Activated CD4-positive, alpha-beta memory T cell treated with anti-CD3 and anti-CD28 coated beads for 36 hours (primary cell): Measurements from ENCODE around the gene ARHGAP15. TPM values are rescaled to one million over a fixed set of nuclear protein-coding genes. Genes with fewer than 3 reads are reported as not detected.

Experiments
- CTCF ChIA-PET: fragments of 350-600 bp; sonication (Branson Sonifier 250); formaldehyde crosslinking; loops from one replicate; lab custom pipeline; 2021; ENCODE audit warnings: antibody characterized with exemption, inconsistent platforms; lab: Charles Lee
- POLR2A ChIA-PET: fragments of 350-600 bp; sonication (Branson Sonifier 250); formaldehyde crosslinking; loops from one replicate; lab custom pipeline; 2021; ENCODE audit warnings: antibody characterized with exemption; lab: Charles Lee
- DNase-seq: peaks from one replicate; pipeline ENCODE4 v3.0.0-alpha.2; 2020
- H3K27ac Mint-ChIP-seq: one replicate; pipeline ENCODE4 v1.8.0; 2021; ENCODE audit warnings: mixed read lengths
- H3K27me3 Mint-ChIP-seq: one replicate; pipeline ENCODE4 v1.8.0; 2021; ENCODE audit warnings: mixed read lengths
- H3K36me3 Mint-ChIP-seq: one replicate; pipeline ENCODE4 v1.8.0; 2021; ENCODE audit warnings: mixed read lengths
- H3K4me1 Mint-ChIP-seq: one replicate; pipeline ENCODE4 v1.8.0; 2021; ENCODE audit warnings: low read depth, mixed read lengths
- H3K4me3 Mint-ChIP-seq: one replicate; pipeline ENCODE4 v1.8.0; 2021; ENCODE audit warnings: mild to moderate bottlenecking, mixed read lengths
- H3K9me3 Mint-ChIP-seq: one replicate; pipeline ENCODE4 v1.8.0; 2021; ENCODE audit warnings: mixed read lengths
- intact Hi-C: fragments of 100-400 bp; cut with micrococcal nuclease; formaldehyde crosslinking; loops from one replicate; pipeline ENCODE4 v1.15.1; 2023
- total RNA-seq, 2 experiments: library from RNA; stranded (reverse); gene quantifications; one replicate each; pipeline ENCODE4 v1.2.3, GENCODE V29; 2021

Gene ARHGAP15
- total RNA-seq, 2 experiments from 2014 or later: 70.2 to 71.2 TPM

DNA sequence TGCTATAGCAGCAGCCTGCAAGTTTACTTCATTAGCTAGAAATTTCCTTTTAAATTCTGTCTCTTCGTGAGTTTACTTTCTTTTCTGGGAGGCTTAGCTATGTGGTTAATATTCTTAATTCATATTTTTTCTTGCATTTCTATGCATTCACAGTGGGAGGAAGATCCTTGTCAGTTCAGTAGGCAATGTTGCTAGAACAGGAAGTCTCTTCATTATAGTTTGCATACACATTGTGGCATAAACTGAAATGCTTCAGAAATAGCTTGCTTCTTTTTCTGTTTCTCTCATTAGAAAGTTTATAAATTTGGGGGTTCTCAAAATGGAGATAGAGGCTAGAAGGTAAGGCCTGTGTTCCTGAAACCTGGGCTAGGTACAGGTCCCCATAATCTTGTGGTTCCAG is 8.1 kb upstream of the ARHGAP15 start:
- intact Hi-C loops: loop anchor here (10.0 kb wide), 2 partner anchors 1064 to 1394 kb away; no protein-coding TSS in a partner anchor
- no peak for DNase-seq
- ChIA-PET POLR2A (interaction anchor here (1.1 kb wide), 1 partner anchor 132 kb away, joined by 3 read pairs; no protein-coding TSS in a partner anchor), CTCF (interaction anchor here (0.9 to 1.4 kb wide), 2 partner anchors 9 to 40 kb away, joined by 3 read pairs; no protein-coding TSS in a partner anchor)
- Mint-ChIP-seq H3K9me3 (no peaks in the 10 kb centered on the region), H3K27me3 (no peaks in the 10 kb centered on the region), H3K4me3 (peak overlapping the region; percentile 22), H3K27ac (no peak overlapping the region), H3K36me3 (peaks cover 4% of the 10 kb centered on the region), H3K4me1 (peaks cover 21% of the 10 kb centered on the region)

DNA sequence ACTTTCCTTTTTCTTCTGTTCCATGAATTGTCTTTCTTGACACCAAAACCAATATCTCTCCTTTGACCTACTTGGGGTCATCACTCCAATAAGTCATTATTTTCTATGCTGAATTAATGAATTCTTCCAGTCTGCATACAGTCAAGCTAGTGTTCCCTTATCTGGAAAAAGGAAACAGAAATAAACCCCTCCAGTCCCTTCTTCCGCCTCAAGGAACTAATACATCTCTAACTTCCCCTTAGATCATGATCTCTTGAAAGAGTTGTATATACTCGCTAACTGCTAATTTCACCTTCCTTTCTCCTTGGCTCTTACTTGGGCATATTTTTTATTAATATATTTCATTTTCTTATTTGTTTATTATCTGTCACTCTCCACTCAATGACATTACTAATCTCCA is 7.3 kb upstream of the ARHGAP15 start:
- Mint-ChIP-seq H3K27me3 (no peaks in the 10 kb centered on the region), H3K9me3 (no peaks in the 10 kb centered on the region), H3K4me1 (peaks cover 18% of the 10 kb centered on the region), H3K27ac (no peak overlapping the region), H3K36me3 (peaks cover 4% of the 10 kb centered on the region), H3K4me3 (no peak overlapping the region)
- DNase-seq: no peak
- ChIA-PET CTCF (interaction anchor here (0.9 to 4.9 kb wide), 2 partner anchors 10 kb away, joined by 3 to 43 read pairs; no protein-coding TSS in a partner anchor), POLR2A (no interaction called here)
- intact Hi-C loops: loop anchor here (10.0 kb wide), 2 partner anchors 1063 to 1393 kb away; no protein-coding TSS in a partner anchor

- ChIA-PET CTCF (interaction anchor here (1.8 to 4.9 kb wide), 3 partner anchors 12 to 135 kb away, joined by 4 to 43 read pairs (median 9); no protein-coding TSS in a partner anchor), POLR2A (no interaction called here)
- intact Hi-C loops: loop anchor here (10.0 kb wide), 2 partner anchors 1061 to 1391 kb away; no protein-coding TSS in a partner anchor
- no peak overlapping the region for H3K27ac Mint-ChIP-seq
- no peak for DNase-seq
- no peaks in the 10 kb centered on the region for H3K27me3 Mint-ChIP-seq
- H3K4me1 Mint-ChIP-seq: peaks cover 16% of the 10 kb centered on the region
- no peaks in the 10 kb centered on the region for H3K36me3 Mint-ChIP-seq
- H3K4me3 Mint-ChIP-seq: no peak overlapping the region
- H3K9me3 Mint-ChIP-seq: no peaks in the 10 kb centered on the region
Measured at GRCh38 chr2:143123911-143124310, 5.3 kb upstream of the ARHGAP15 start.

DNA sequence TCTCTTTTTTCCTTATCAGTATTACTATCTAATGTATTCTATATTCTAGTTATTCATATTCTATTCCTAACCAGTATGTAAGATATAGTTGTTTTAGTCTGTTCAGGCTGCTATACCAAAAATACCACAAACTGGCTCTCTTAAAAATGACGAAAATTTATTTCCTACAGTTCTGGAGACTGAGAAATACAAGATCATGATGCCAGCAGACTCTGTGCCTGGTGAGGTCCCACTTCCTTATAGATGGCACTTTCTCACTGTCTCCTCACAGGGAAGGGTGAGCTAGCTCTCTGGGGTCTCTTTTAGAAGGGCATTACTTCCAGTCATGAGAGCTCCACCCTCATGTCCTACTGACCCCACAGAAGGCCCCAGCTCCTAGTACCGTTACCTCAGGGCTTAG is 4.8 kb upstream of the ARHGAP15 start:
- no peak for DNase-seq
- intact Hi-C loops: loop anchor here (10.0 kb wide), 2 partner anchors 1060 to 1390 kb away; no protein-coding TSS in a partner anchor
- no peaks in the 10 kb centered on the region for H3K36me3 Mint-ChIP-seq
- CTCF ChIA-PET: interaction anchor here (0.8 to 4.9 kb wide), 4 partner anchors 12 to 135 kb away, joined by 4 to 43 read pairs (median 6); no protein-coding TSS in a partner anchor
- no peak overlapping the region for H3K4me3 Mint-ChIP-seq
- no peak overlapping the region for H3K27ac Mint-ChIP-seq
- POLR2A ChIA-PET: no interaction called here
- H3K4me1 Mint-ChIP-seq: peaks cover 11% of the 10 kb centered on the region
- no peaks in the 10 kb centered on the region for H3K27me3 Mint-ChIP-seq
- H3K9me3 Mint-ChIP-seq: no peaks in the 10 kb centered on the region

DNA sequence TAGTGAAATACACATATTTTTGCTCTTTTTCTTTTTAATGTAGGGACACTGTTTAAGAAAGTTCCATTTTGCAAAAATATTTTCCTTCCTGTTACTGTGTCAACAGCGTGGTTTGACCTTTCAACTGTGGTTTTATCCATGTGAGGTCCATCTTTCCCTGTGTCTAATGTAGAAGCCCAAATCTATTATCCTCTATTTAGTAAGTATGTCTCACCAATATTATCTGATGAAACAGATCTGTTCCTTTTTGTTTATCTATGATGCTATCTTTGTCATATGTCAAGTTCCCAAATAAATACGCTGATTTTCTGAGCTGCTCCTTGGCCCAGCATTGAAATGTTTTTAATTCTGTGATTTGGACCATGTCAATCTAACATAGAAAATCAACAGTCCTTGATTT is 3.5 kb upstream of the ARHGAP15 start:
- no peaks in the 10 kb centered on the region for H3K27me3 Mint-ChIP-seq
- H3K36me3 Mint-ChIP-seq: peaks cover 4% of the 10 kb centered on the region
- peak overlapping the region; percentile 84 for H3K27ac Mint-ChIP-seq
- H3K4me3 Mint-ChIP-seq: peak overlapping the region; percentile 46
- no peak for DNase-seq
- intact Hi-C loops: loop anchor here (5.0 to 10.0 kb wide), 3 partner anchors 1059 to 1389 kb away; a partner anchor contains a TSS
- H3K4me1 Mint-ChIP-seq: peaks cover 11% of the 10 kb centered on the region
- no peaks in the 10 kb centered on the region for H3K9me3 Mint-ChIP-seq
- ChIA-PET CTCF (interaction anchor here (0.6 to 4.9 kb wide), 5 partner anchors 12 to 133 kb away, joined by 3 to 43 read pairs (median 3); no protein-coding TSS in a partner anchor), POLR2A (interaction anchor here (1.0 to 1.3 kb wide), 2 partner anchors 14 to 28 kb away, joined by 3 to 4 read pairs; no protein-coding TSS in a partner anchor)

DNA sequence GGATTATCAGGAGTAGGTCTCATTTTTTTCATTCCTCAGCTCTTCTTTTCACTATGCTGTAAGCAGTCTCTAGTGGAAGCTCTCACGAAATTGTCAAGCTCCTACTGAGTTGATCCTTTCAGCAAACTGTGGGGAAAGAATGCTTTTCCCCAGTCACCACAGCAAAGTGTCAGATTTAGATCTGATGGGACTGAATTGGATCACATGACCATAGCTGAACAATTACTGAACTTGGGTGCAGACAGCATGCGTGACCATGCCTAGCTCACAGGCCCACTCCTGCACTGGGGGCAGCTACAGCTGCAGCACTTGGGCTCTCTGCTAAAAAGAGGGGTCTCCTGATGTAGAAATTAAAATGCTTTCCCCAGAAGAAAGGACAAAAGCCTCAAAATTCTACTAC is 3.1 kb downstream of the ARHGAP15 start:
- Mint-ChIP-seq H3K9me3 (peaks cover 2% of the 10 kb centered on the region), H3K27me3 (no peaks in the 10 kb centered on the region), H3K27ac (peak overlapping the region; percentile 79), H3K4me1 (peaks cover 55% of the 10 kb centered on the region), H3K36me3 (peaks cover 13% of the 10 kb centered on the region), H3K4me3 (peak overlapping the region; percentile 73)
- peak; percentile 54 for DNase-seq
- ChIA-PET CTCF (interaction anchor here (0.9 to 3.0 kb wide), 7 partner anchors 10 to 132 kb away, joined by 3 to 28 read pairs (median 6); no protein-coding TSS in a partner anchor), POLR2A (interaction anchor here (2.2 to 3.6 kb wide), 2 partner anchors 8 to 126 kb away, joined by 10 to 22 read pairs; no protein-coding TSS in a partner anchor)
- intact Hi-C loops: no loop called here

DNA sequence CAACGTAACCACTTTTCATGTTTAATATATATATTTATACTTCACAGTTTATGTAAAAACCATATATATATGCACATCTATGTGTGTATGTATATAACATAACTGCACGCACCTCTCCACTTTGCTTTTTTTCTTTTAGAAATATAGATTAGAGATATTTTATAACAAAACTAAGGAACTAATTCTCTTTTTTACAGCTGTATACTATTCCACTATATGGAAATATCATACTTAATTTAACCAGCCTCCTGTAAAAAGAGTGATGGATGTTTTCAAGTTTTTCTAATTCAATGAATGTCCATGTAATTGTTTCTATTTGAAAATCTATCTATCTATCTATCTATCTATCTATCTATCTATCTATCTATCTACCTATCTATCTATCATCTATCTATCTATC is 4.6 kb downstream of the ARHGAP15 start:
- no peak overlapping the region for H3K27ac Mint-ChIP-seq

GRCh38 chr2:143138292-143138691 is 9.1 kb downstream of the ARHGAP15 start:
- Mint-ChIP-seq H3K4me3 (no peak overlapping the region), H3K4me1 (peaks cover 84% of the 10 kb centered on the region), H3K36me3 (peaks cover 7% of the 10 kb centered on the region), H3K27ac (no peak overlapping the region), H3K27me3 (no peaks in the 10 kb centered on the region), H3K9me3 (peaks cover 2% of the 10 kb centered on the region)
- intact Hi-C loops: no loop called here
- ChIA-PET POLR2A (interaction anchor here (1.3 kb wide), 1 partner anchor 9 kb away, joined by 7 read pairs; the partner anchor contains the start of gene ARHGAP15), CTCF (interaction anchor here (1.0 to 1.5 kb wide), 5 partner anchors 10 to 104 kb away, joined by 3 to 6 read pairs (median 3); no protein-coding TSS in a partner anchor)
- DNase-seq: no peak

More for the DNA sequence above, 4.6 kb downstream of the ARHGAP15 start:
- H3K4me1 Mint-ChIP-seq: peaks cover 61% of the 10 kb centered on the region
- no peak for DNase-seq
- intact Hi-C loops: no loop called here
- POLR2A ChIA-PET: interaction anchor here (1.0 kb wide), 1 partner anchor 7 kb away, joined by 3 read pairs; no protein-coding TSS in a partner anchor
- no peaks in the 10 kb centered on the region for H3K27me3 Mint-ChIP-seq
- H3K36me3 Mint-ChIP-seq: peaks cover 13% of the 10 kb centered on the region
- peaks cover 2% of the 10 kb centered on the region for H3K9me3 Mint-ChIP-seq
- CTCF ChIA-PET: interaction anchor here (1.7 kb wide), 1 partner anchor 22 kb away, joined by 4 read pairs; no protein-coding TSS in a partner anchor
- H3K4me3 Mint-ChIP-seq: no peak overlapping the region

- Mint-ChIP-seq H3K27me3 (no peaks in the 10 kb centered on the region), H3K4me1 (peaks cover 91% of the 10 kb centered on the region), H3K27ac (peak overlapping the region; percentile 78), H3K36me3 (peaks cover 8% of the 10 kb centered on the region), H3K9me3 (no peaks in the 10 kb centered on the region), H3K4me3 (peak overlapping the region; percentile 60)
- POLR2A ChIA-PET: interaction anchor here (1.1 to 1.7 kb wide), 3 partner anchors 8 to 14 kb away, joined by 3 to 10 read pairs (median 3); no protein-coding TSS in a partner anchor
- CTCF ChIA-PET: interaction anchor here (1.2 to 1.8 kb wide), 4 partner anchors 10 to 105 kb away, joined by 3 to 7 read pairs (median 4); partner anchors contain the start of gene ARHGAP15
- DNase-seq: no peak
- intact Hi-C loops: loop anchor here (1.0 kb wide), 1 partner anchor 11 kb away; the partner anchor contains the start of gene ARHGAP15
Measured at GRCh38 chr2:143139835-143140393, 10.7 kb downstream of the ARHGAP15 start.

- DNase-seq: peak; percentile 26
- Mint-ChIP-seq H3K9me3 (no peaks in the 10 kb centered on the region), H3K36me3 (peaks cover 9% of the 10 kb centered on the region), H3K27ac (peak overlapping the region; percentile 78), H3K4me1 (peaks cover 87% of the 10 kb centered on the region), H3K4me3 (peak overlapping the region; percentile 31), H3K27me3 (no peaks in the 10 kb centered on the region)
- ChIA-PET CTCF (interaction anchor here (0.7 to 1.8 kb wide), 6 partner anchors 11 to 143 kb away, joined by 3 to 7 read pairs (median 4); partner anchors contain the start of gene ARHGAP15), POLR2A (interaction anchor here (1.1 to 1.7 kb wide), 4 partner anchors 8 to 115 kb away, joined by 3 to 10 read pairs (median 4); no protein-coding TSS in a partner anchor)
- intact Hi-C loops: loop anchor here (1.0 kb wide), 2 partner anchors 9 to 12 kb away; partner anchors contain the start of gene ARHGAP15
Measured at GRCh38 chr2:143140864-143141661, 11.8 kb downstream of the ARHGAP15 start.

DNA sequence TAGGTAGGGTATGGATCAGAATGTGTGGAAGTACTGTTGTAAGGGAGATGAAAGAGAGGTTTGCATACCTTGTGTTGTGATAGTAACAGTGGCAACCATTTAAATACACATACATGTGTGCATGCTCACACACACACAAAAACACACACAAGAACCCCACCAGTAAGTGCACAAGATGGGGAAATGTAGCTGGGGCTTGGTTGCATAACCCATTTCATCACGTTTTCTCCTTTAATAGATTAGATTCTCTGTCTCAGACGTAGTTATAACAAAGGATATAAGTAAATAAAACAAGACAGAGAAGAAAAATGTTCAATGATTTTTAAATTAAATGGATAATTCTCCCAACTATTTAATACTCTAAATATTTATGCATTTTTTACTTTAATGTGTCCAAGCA is 13.4 kb downstream of the ARHGAP15 start:
- no peak overlapping the region for H3K4me3 Mint-ChIP-seq
- no peak overlapping the region for H3K27ac Mint-ChIP-seq
- intact Hi-C loops: no loop called here
- peaks cover 9% of the 10 kb centered on the region for H3K36me3 Mint-ChIP-seq
- DNase-seq: no peak
- POLR2A ChIA-PET: interaction anchor here (1.2 to 1.3 kb wide), 2 partner anchors 14 to 114 kb away, joined by 3 read pairs; no protein-coding TSS in a partner anchor
- no peaks in the 10 kb centered on the region for H3K27me3 Mint-ChIP-seq
- no peaks in the 10 kb centered on the region for H3K9me3 Mint-ChIP-seq
- CTCF ChIA-PET: no interaction called here
- peaks cover 87% of the 10 kb centered on the region for H3K4me1 Mint-ChIP-seq
